Endothelial cell of umbilical vein (primary cell): Measurements from ENCODE around the gene SAP30. TPM values are rescaled to one million over a fixed set of nuclear protein-coding genes. Genes with fewer than 3 reads are reported as not detected.
A peak's percentile ranks its signal among the peaks of the same experiment; 100 is the strongest.

Experiments used
- BruUV-seq: library from RNA; stranded (reverse); fragments of 400-500 nt; replicated peaks from 2 replicates; lab custom pipeline; 2021; lab: Mats Ljungman, UMichigan
- CTCF ChIA-PET: fragments of 300-600, 350-600 bp; sonication (Branson Sonifier 250); formaldehyde crosslinking; loops from one replicate; lab custom pipeline; 2021; ENCODE audit warnings: antibody characterized with exemption, inconsistent platforms; lab: Charles Lee
- POLR2A ChIA-PET: fragments of 300-600, 350-600 bp; sonication (Branson Sonifier 250); formaldehyde crosslinking; loops from one replicate; lab custom pipeline; 2021; ENCODE audit warnings: antibody characterized with exemption, inconsistent platforms; lab: Charles Lee
- DNase-seq: peaks from one replicate; pipeline ENCODE4 v3.0.0-alpha.2; 2011; ENCODE audit warnings: low read depth, low spot score
- FAIRE-seq: peaks from 2 replicates; lab custom pipeline; 2011; peaks lifted over from hg19 to GRCh38; lab: Jason Lieb, UNC
- H2AFZ ChIP-seq: 2 replicates; pipeline ENCODE4 v1.6.0; 2012; ENCODE audit warnings: low read depth, low read length, control low read depth, inconsistent platforms
- H3K27ac ChIP-seq: 2 replicates; pipeline ENCODE4 v1.5.1; 2011; ENCODE audit warnings: low read depth, mild to moderate bottlenecking, control low read depth, low read length, moderate library complexity; ENCODE audit not compliant: insufficient read depth
- H3K27me3 ChIP-seq, 2 experiments: 2 replicates each; pipeline versions ENCODE4 v1.6.0 to v1.6.1; 2011; ENCODE audit warnings: low read length in 2 of 2, mixed read lengths in 1 of 2; ENCODE audit not compliant: control insufficient read depth in 2 of 2, insufficient read depth in 2 of 2
- H3K36me3 ChIP-seq, 2 experiments: 2 replicates in 1 of 2; 3 replicates in 1 of 2; pipeline ENCODE4 v1.5.1; 2011; ENCODE audit warnings: low read length in 2 of 2, mild to moderate bottlenecking in 1 of 2, moderate library complexity in 1 of 2; ENCODE audit not compliant: control insufficient read depth in 2 of 2, insufficient read depth in 2 of 2; ENCODE audit errors: extremely low read depth in 1 of 2
- H3K4me1 ChIP-seq: 3 replicates; pipeline ENCODE4 v1.5.1; 2011; ENCODE audit warnings: mild to moderate bottlenecking, low read length; ENCODE audit not compliant: control insufficient read depth, insufficient read depth; ENCODE audit errors: extremely low read depth
- H3K4me2 ChIP-seq: 2 replicates; pipeline ENCODE4 v1.6.1; 2011; ENCODE audit warnings: low read length, control low read depth, mixed read lengths; ENCODE audit not compliant: insufficient read depth
- H3K4me3 ChIP-seq, 3 experiments: fragments of 200-600 bp in 1 of 3; sonication (generic), shearing (Covaris generic) in 1 of 3; replicated peaks in 1 of 3; 2 replicates each; pipeline ENCODE4 v1.5.1; 2011 to 2016; ENCODE audit warnings: control low read depth in 3 of 3, low read length in 3 of 3, mild to moderate bottlenecking in 2 of 3, inconsistent platforms in 1 of 3, low read depth in 1 of 3, moderate library complexity in 1 of 3; ENCODE audit not compliant: insufficient read depth in 1 of 3
- H3K79me2 ChIP-seq: 2 replicates; pipeline ENCODE4 v1.6.0; 2012; ENCODE audit warnings: low read length, inconsistent platforms; ENCODE audit not compliant: control insufficient read depth, insufficient read depth
- H3K9ac ChIP-seq: replicated peaks from 2 replicates; pipeline ENCODE3; 2011; ENCODE audit warnings: low read length, control low read depth; ENCODE audit not compliant: insufficient read depth; ENCODE audit errors: extremely low read depth
- H3K9me1 ChIP-seq: replicated peaks from 3 replicates; pipeline ENCODE4 v1.6.0; 2011; ENCODE audit warnings: mild to moderate bottlenecking, low read length; ENCODE audit not compliant: control insufficient read depth, insufficient read depth; ENCODE audit errors: extremely low read depth
- H3K9me3 ChIP-seq: replicated peaks from 2 replicates; pipeline ENCODE4 v1.5.1; 2012; ENCODE audit warnings: low read length, inconsistent platforms; ENCODE audit not compliant: control insufficient read depth, insufficient read depth
- H4K20me1 ChIP-seq: replicated peaks from 2 replicates; pipeline ENCODE3; 2011; ENCODE audit warnings: mild to moderate bottlenecking, low read length; ENCODE audit not compliant: control insufficient read depth, insufficient read depth; ENCODE audit errors: extremely low read depth
- CTCF ChIP-seq, 2 donors: IDR thresholded peaks; 1 replicate in 1 of 2; 2 replicates in 1 of 2; pipeline ENCODE4 v1.5.1; 2011; ENCODE audit warnings: low read length in 2 of 2, mild to moderate bottlenecking in 2 of 2, moderate library complexity in 2 of 2, control low read depth in 1 of 2, inconsistent platforms in 1 of 2, low read depth in 1 of 2; ENCODE audit not compliant: insufficient read depth in 1 of 2; ENCODE audit errors: extremely low read depth in 1 of 2
- EZH2 ChIP-seq: IDR thresholded peaks from 2 replicates; pipeline ENCODE4 v1.6.1; 2012; ENCODE audit warnings: borderline replicate concordance, low read depth, mild to moderate bottlenecking, moderate library complexity, low read length, inconsistent platforms; ENCODE audit not compliant: severe bottlenecking
- FOS ChIP-seq: IDR thresholded peaks from 2 replicates; pipeline ENCODE4 v1.6.1; 2011; ENCODE audit warnings: mild to moderate bottlenecking, low read length, moderate library complexity, borderline replicate concordance; ENCODE audit not compliant: insufficient read depth
- GATA2 ChIP-seq: IDR thresholded peaks from 2 replicates; pipeline ENCODE4 v1.7.0; 2011; ENCODE audit warnings: low read depth, mild to moderate bottlenecking, moderate library complexity, mixed read lengths, low read length; ENCODE audit not compliant: insufficient read length, insufficient read depth
- JUN ChIP-seq: IDR thresholded peaks from 2 replicates; pipeline ENCODE4 v1.6.1; 2011; ENCODE audit warnings: borderline replicate concordance, low read depth; ENCODE audit not compliant: insufficient read length, insufficient read depth
- MAX ChIP-seq: IDR thresholded peaks from 2 replicates; pipeline ENCODE4 v1.6.1; 2011; ENCODE audit not compliant: insufficient read depth, insufficient read length
- MYC ChIP-seq: IDR thresholded peaks from one replicate; pipeline ENCODE4 v1.6.1; 2011; ENCODE audit warnings: mild to moderate bottlenecking, low read depth, low read length
- POLR2A ChIP-seq: IDR thresholded peaks from 2 replicates; pipeline ENCODE4 v1.6.1; 2012; ENCODE audit warnings: low read depth, mild to moderate bottlenecking, control low read depth, low read length
- POLR2AphosphoS5 ChIP-seq: IDR thresholded peaks from 2 replicates; pipeline ENCODE4 v1.6.1; 2012; ENCODE audit warnings: low read depth, mild to moderate bottlenecking, control low read depth, low read length, moderate library complexity; ENCODE audit not compliant: insufficient read depth
- dilution Hi-C: fragments of 300-500 bp; cut with MboI; formaldehyde crosslinking; loops from one replicate; pipeline ENCODE4 v1.15.0; 2019; ENCODE audit warnings: low sequenced_read_pairs; ENCODE audit not compliant: extremely low pct_ligation_motif_present
- intact Hi-C: fragments of 100-400 bp; cut with micrococcal nuclease; formaldehyde crosslinking; loops from one replicate; pipeline ENCODE4 v1.10.0; 2022
- polyA plus RNA-seq, 4 experiments: library from polyadenylated mRNA; depleted of rRNA in 3 of 4; stranded (reverse) in 3 of 4; unstranded in 1 of 4; fragments of >200 nt; gene quantifications; 2 replicates each; pipeline versions ENCODE4 v1.2.1 to v1.2.3, GENCODE V29; 2011 to 2012; ENCODE audit warnings: missing spikeins in 1 of 4
- total RNA-seq: library from RNA; stranded (reverse); gene quantifications from 2 replicates; pipeline ENCODE4 v1.2.3, GENCODE V29; 2021

The SAP30 gene
- total and polyA plus RNA-seq, 2 donors (not counting 3 experiments of a cell fraction or from before 2014, with no cell fraction given): 9.9 to 23.8 TPM

GRCh38 chr4:173371292-173372192 lies 788 bp downstream of the SAP30 start:
- Histone ChIP-seq H3K27me3 (no peaks in the 10 kb centered on the region), H3K27ac (peak overlapping the region; percentile 12), H3K4me3 (peak overlapping the region; percentile 79 to 91 (median 87)), H3K4me1 (peaks cover 24% of the 10 kb centered on the region), H2AFZ (peak overlapping the region; percentile 61), H3K36me3 (peaks cover 0 to 3% of the 10 kb centered on the region in 2 experiments), H3K4me2 (peak overlapping the region; percentile 93), H3K9me1 (no peaks in the 10 kb centered on the region), H3K9me3 (no peaks in the 10 kb centered on the region), H4K20me1 (no peaks in the 10 kb centered on the region), H3K79me2 (peaks cover 27% of the 10 kb centered on the region), H3K9ac (peak overlapping the region; percentile 67)
- TSS peak; percentile 13 for BruUV-seq
- POLR2A ChIA-PET: interaction anchor here (0.6 to 6.1 kb wide), 3 partner anchors 38 to 747 kb away, joined by 7 to 127 read pairs (median 10); partner anchors contain the start of gene HMGB2
- peak; percentile 72 for FAIRE-seq
- DNase-seq: peak; percentile 83
- TF ChIP-seq POLR2A (peak; percentile 65), EZH2 (no peak)
- CTCF ChIA-PET: interaction anchor here (0.9 to 4.3 kb wide), 15 partner anchors 11 to 358 kb away, joined by 3 to 37 read pairs (median 5); partner anchors contain the start of gene HMGB2
- intact Hi-C loops (loop anchor here (1.0 to 5.0 kb wide), 4 partner anchors 42 to 359 kb away; partner anchors contain the start of gene GALNT7), dilution Hi-C loops (no loop called here)

GRCh38 chr4:173374588-173374987 lies 3.8 kb downstream of the SAP30 start:
- Histone ChIP-seq H3K36me3 (peaks cover 0 to 3% of the 10 kb centered on the region in 2 experiments), H3K9me1 (no peaks in the 10 kb centered on the region), H3K79me2 (peaks cover 27% of the 10 kb centered on the region), H3K27ac (no peak overlapping the region), H4K20me1 (no peaks in the 10 kb centered on the region), H3K27me3 (no peaks in the 10 kb centered on the region), H3K4me2 (no peak overlapping the region), H3K4me3 (no peak overlapping the region), H3K9me3 (no peaks in the 10 kb centered on the region), H3K4me1 (peaks cover 5% of the 10 kb centered on the region), H2AFZ (no peak overlapping the region), H3K9ac (no peak overlapping the region)
- DNase-seq: no peak
- intact Hi-C loops: loop anchor here (5.0 kb wide), 1 partner anchor 362 kb away; no protein-coding TSS in a partner anchor
- CTCF ChIA-PET: interaction anchor here (1.2 to 1.6 kb wide), 4 partner anchors 35 to 120 kb away, joined by 4 to 6 read pairs (median 4); no protein-coding TSS in a partner anchor
- no peak for FAIRE-seq
- dilution Hi-C loops: no loop called here
- TF ChIP-seq FOS (no peak), EZH2 (no peak), POLR2A (no peak), JUN (no peak), POLR2AphosphoS5 (no peak), MYC (no peak), MAX (no peak), CTCF (IDR thresholded peaks at IDR 0.05; ENCODE audit: extremely low read depth in 1 of 2, insufficient read depth in 1 of 2, low read depth in 1 of 2, low read length in 2 of 2) (no peak), GATA2 (no peak)
- POLR2A ChIA-PET: no interaction called here
- BruUV-seq: no TSS peak
